ENCODE results near the gene CD200R1L. TPM values are rescaled to one million over a fixed set of nuclear protein-coding genes. Genes with fewer than 3 reads are reported as not detected.

Gene CD200R1L
- total and polyA plus RNA-seq, 2 of the 4 experiments (the other 2 are of a cell fraction), result not detected

DNA sequence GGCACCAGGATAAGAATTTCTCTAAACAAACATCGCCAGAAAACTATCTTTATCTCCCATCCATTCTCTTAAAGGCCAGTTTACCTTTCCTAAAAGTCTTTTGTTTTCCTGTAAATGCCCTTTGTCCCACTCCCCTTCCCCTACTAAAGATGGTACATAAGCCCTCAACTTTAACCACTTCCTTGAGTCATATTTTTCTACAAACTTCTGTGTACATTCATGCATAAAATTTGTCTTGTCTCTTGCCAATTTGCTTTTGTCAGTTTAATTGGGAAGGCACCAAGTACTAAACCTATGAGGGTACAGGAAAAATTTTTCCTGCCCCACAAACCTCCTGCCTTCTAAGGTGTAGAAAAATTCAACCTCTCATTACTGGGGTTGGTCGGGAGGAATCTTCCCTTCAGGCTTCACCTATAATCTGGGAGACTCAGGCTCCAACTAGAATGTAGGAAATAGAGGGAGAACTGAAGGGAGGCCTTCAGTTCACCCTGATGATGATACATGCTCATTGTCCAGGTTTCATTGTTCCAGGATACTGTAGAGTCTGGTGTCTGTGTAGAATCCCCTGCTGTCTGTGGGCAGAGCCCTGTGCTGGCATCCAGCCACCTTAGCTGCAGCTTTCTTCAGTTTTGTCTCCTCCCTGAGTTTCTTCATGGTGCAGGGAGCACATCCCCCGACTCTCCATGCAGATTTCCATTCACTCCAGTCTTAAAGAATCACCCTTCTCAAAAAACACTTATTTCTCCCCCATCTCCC is 53.2 kb downstream of the CD200R1L start:
- in situ Hi-C loops (cut with MboI; ENCODE audit: low sequenced_read_pairs), result no loop called here
- ATAC-seq (ENCODE audit: low read depth), result 0 out of 2 replicates have a peak, but pooled peaks have one; percentile 21
- no peak for DNase-seq
- ChIA-PET POLR2A (ENCODE audit: unreplicated experiment) (interaction anchor here (0.5 kb wide), 1 partner anchor 241 kb away, joined by 6 read pairs; no protein-coding TSS in a partner anchor), CTCF (no interaction called here)
- Histone ChIP-seq H3K9me1 (ENCODE audit: insufficient read depth, low read length) (no peaks in the 10 kb centered on the region), H4K91ac (ENCODE audit: insufficient read depth, low read depth, low read length) (no peak overlapping the region), H4K20me1 (ENCODE audit: insufficient read depth, low read length) (no peaks in the 10 kb centered on the region), H3K4ac (ENCODE audit: low read depth, low read length) (no peak overlapping the region), H4K5ac (ENCODE audit: low read depth, low read length) (no peak overlapping the region), H3K4me2 (ENCODE audit: low read depth, low read length) (no peak overlapping the region), H3K79me1 (ENCODE audit: low read depth in 1 of 2, low read length in 2 of 2) (no peaks in the 10 kb centered on the region), H2BK5ac (ENCODE audit: low read depth, low read length, poor library complexity, severe bottlenecking) (no peak overlapping the region), H2AFZ (replicated peaks; ENCODE audit: low read length, poor library complexity) (peak overlapping the region; percentile 3), H3K4me3 (ENCODE audit: insufficient read depth, low read depth, low read length) (no peak overlapping the region), H3K27ac (ENCODE audit: insufficient read depth, low read length) (no peak overlapping the region), H3K14ac (replicated peaks; ENCODE audit: low read depth, low read length) (no peak overlapping the region), H3K27me3 (ENCODE audit: control insufficient read depth, insufficient read depth, low read length) (no peaks in the 10 kb centered on the region), H4K8ac (ENCODE audit: low read depth in 2 of 2, low read length in 2 of 2) (no peak overlapping the region), H3K9me3 (ENCODE audit: control insufficient read depth, insufficient read depth, low read length) (no peaks in the 10 kb centered on the region), H2BK120ac (ENCODE audit: low read depth, low read length) (no peak overlapping the region), H2BK15ac (ENCODE audit: low read depth, low read length) (no peak overlapping the region), H3K9ac (ENCODE audit: low read depth, low read length) (no peak overlapping the region), H3K4me1 (ENCODE audit: control insufficient read depth, insufficient read depth, low read length) (no peaks in the 10 kb centered on the region), H3K18ac (ENCODE audit: low read depth, low read length) (no peak overlapping the region), H2AK9ac (replicated peaks; ENCODE audit: low read depth, low read length, poor library complexity) (no peak overlapping the region), H2BK20ac (ENCODE audit: low read depth, low read length) (no peak overlapping the region), H3K36me3 (ENCODE audit: control insufficient read depth, insufficient read depth, low read length) (no peaks in the 10 kb centered on the region), H3K23ac (ENCODE audit: low read depth, low read length) (no peak overlapping the region), H2AK5ac (ENCODE audit: low read depth, low read length) (no peak overlapping the region), H3K56ac (ENCODE audit: extremely low read depth, insufficient read depth, low read length) (no peak overlapping the region)
- BruUV-seq (replicated peaks), result no TSS peak
- intact Hi-C loops (cut with micrococcal nuclease), result no loop called here
- TF ChIP-seq, protein P1, sequence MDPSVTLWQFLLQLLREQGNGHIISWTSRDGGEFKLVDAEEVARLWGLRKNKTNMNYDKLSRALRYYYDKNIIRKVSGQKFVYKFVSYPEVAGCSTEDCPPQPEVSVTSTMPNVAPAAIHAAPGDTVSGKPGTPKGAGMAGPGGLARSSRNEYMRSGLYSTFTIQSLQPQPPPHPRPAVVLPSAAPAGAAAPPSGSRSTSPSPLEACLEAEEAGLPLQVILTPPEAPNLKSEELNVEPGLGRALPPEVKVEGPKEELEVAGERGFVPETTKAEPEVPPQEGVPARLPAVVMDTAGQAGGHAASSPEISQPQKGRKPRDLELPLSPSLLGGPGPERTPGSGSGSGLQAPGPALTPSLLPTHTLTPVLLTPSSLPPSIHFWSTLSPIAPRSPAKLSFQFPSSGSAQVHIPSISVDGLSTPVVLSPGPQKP (IDR thresholded peaks at IDR 0.05; ENCODE audit: borderline replicate concordance, low read depth, low read length), result no peak
- TF ChIP-seq, protein P2, sequence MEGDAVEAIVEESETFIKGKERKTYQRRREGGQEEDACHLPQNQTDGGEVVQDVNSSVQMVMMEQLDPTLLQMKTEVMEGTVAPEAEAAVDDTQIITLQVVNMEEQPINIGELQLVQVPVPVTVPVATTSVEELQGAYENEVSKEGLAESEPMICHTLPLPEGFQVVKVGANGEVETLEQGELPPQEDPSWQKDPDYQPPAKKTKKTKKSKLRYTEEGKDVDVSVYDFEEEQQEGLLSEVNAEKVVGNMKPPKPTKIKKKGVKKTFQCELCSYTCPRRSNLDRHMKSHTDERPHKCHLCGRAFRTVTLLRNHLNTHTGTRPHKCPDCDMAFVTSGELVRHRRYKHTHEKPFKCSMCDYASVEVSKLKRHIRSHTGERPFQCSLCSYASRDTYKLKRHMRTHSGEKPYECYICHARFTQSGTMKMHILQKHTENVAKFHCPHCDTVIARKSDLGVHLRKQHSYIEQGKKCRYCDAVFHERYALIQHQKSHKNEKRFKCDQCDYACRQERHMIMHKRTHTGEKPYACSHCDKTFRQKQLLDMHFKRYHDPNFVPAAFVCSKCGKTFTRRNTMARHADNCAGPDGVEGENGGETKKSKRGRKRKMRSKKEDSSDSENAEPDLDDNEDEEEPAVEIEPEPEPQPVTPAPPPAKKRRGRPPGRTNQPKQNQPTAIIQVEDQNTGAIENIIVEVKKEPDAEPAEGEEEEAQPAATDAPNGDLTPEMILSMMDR (conservative IDR thresholded peaks at IDR 0.05; ENCODE audit: low read depth, low read length), result no peak
- TF ChIP-seq SMC3 (IDR thresholded peaks at IDR 0.05; ENCODE audit: low read depth, low read length) (no peak), NFE2L2 (IDR thresholded peaks at IDR 0.05; ENCODE audit: low read depth, low read length) (no peak), BHLHE40 (IDR thresholded peaks at IDR 0.05; ENCODE audit: low read depth, low read length) (no peak), FOS (IDR thresholded peaks at IDR 0.05; ENCODE audit: low read depth, low read length) (no peak), MAFK (IDR thresholded peaks at IDR 0.05; ENCODE audit: low read depth, low read length) (no peak), CEBPB (IDR thresholded peaks at IDR 0.05; ENCODE audit: low read depth, low read length) (no peak)
- dilution Hi-C loops (cut with HindIII; ENCODE audit: low sequenced_read_pairs, unreplicated experiment), result no loop called here
- WGBS, 2 experiments (ENCODE audit: extremely low coverage in 2 of 2, insufficient read length in 1 of 2), result 83% methylated on average over 2 of the region's 3 CpGs; no CpG with 5 or more reads in 1 of the 2 experiments
